ENCODE results near the gene INS.

DNA sequence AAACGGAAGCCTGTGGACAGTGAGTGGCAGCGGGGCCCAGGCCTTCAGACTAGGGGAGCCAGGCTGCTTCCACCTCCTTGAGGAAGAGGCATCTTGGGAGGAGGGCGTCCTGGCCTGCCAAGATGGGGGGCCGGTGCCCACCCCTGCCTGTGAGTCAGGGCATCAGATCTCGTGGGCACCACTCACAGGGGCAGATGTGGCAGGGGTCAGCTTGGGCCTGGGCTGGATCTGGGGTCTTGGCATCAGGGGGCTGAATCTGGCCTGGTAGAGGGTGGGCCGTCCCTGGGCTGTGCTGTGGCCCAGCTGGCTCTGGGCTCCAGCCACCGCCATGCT is 34.7 kb upstream of the INS start:
- no peak for TF ChIP-seq MAFK (conservative IDR thresholded peaks at IDR 0.05 in 1 of 2, IDR thresholded peaks at IDR 0.05 in 1 of 2; ENCODE audit: low read length in 2 of 2)
- TF ChIP-seq SP4 (CRISPR knock-in tag; IDR thresholded peaks at IDR 0.05) = no peak
- no peak for TF ChIP-seq POLR2A (IDR thresholded peaks at IDR 0.05; ENCODE audit: insufficient read depth in 1 of 2, low read depth in 2 of 2, low read length in 2 of 2)
- TF ChIP-seq ZSCAN22 (CRISPR knock-in tag; IDR thresholded peaks at IDR 0.05) = no peak
- TF ChIP-seq, protein P1, sequence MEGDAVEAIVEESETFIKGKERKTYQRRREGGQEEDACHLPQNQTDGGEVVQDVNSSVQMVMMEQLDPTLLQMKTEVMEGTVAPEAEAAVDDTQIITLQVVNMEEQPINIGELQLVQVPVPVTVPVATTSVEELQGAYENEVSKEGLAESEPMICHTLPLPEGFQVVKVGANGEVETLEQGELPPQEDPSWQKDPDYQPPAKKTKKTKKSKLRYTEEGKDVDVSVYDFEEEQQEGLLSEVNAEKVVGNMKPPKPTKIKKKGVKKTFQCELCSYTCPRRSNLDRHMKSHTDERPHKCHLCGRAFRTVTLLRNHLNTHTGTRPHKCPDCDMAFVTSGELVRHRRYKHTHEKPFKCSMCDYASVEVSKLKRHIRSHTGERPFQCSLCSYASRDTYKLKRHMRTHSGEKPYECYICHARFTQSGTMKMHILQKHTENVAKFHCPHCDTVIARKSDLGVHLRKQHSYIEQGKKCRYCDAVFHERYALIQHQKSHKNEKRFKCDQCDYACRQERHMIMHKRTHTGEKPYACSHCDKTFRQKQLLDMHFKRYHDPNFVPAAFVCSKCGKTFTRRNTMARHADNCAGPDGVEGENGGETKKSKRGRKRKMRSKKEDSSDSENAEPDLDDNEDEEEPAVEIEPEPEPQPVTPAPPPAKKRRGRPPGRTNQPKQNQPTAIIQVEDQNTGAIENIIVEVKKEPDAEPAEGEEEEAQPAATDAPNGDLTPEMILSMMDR (CRISPR knock-in tag; IDR thresholded peaks at IDR 0.05) = no peak

Measured in HepG2 (cell line).